Smooth muscle cell (in vitro differentiated cells): ENCODE measurements around the gene ZNF407. TPM values are rescaled to one million over a fixed set of nuclear protein-coding genes. Genes with fewer than 3 reads are reported as not detected.

Experiments
- DNase-seq: peaks from one replicate; lab custom pipeline; 2025; ENCODE audit not compliant: unreplicated experiment; lab: John Stamatoyannopoulos, UW
- H2AFZ ChIP-seq: fragments of 200-600 bp; sonication (generic); 2 replicates; pipeline ENCODE4 v1.6.0; 2016; ENCODE audit warnings: antibody characterized with exemption, low read depth, mild to moderate bottlenecking
- H3F3A ChIP-seq: fragments of 200-600 bp; sonication (generic); 2 replicates; pipeline ENCODE4 v1.6.0; 2017; ENCODE audit warnings: antibody characterized with exemption, low read depth
- H3K27ac ChIP-seq: fragments of 200-600 bp; sonication (generic); 2 replicates; pipeline ENCODE4 v1.5.1; 2016; ENCODE audit warnings: low read depth, mild to moderate bottlenecking
- H3K27me3 ChIP-seq: fragments of 200-600 bp; sonication (generic); 2 replicates; pipeline ENCODE4 v1.6.1; 2016; ENCODE audit warnings: low read depth, mild to moderate bottlenecking
- H3K36me3 ChIP-seq: fragments of 200-600 bp; sonication (generic); 2 replicates; pipeline ENCODE4 v1.5.1; 2016; ENCODE audit warnings: low read depth
- H3K4me1 ChIP-seq: fragments of 200-600 bp; sonication (generic); 2 replicates; pipeline ENCODE4 v1.5.1; 2016; ENCODE audit warnings: low read depth
- H3K4me2 ChIP-seq: fragments of 200-600 bp; sonication (generic); 2 replicates; pipeline ENCODE4 v1.6.0; 2016; ENCODE audit warnings: mild to moderate bottlenecking
- H3K4me3 ChIP-seq: fragments of 200-600 bp; sonication (generic); 2 replicates; pipeline ENCODE4 v1.5.1; 2016; ENCODE audit warnings: mild to moderate bottlenecking
- H3K79me2 ChIP-seq: fragments of 200-600 bp; sonication (generic); 2 replicates; pipeline ENCODE4 v1.6.0; 2016; ENCODE audit warnings: low read depth, mild to moderate bottlenecking
- H3K9ac ChIP-seq: fragments of 200-600 bp; sonication (generic); 2 replicates; pipeline ENCODE4 v1.6.0; 2016; ENCODE audit warnings: low read depth
- H3K9me3 ChIP-seq: fragments of 200-600 bp; sonication (generic); replicated peaks from 2 replicates; pipeline ENCODE4 v1.5.1; 2016; ENCODE audit warnings: low read depth
- H4K20me1 ChIP-seq: fragments of 200-600 bp; sonication (generic); 2 replicates; pipeline ENCODE4 v1.6.0; 2016; ENCODE audit warnings: low read depth
- WGBS: methylation state at CpG from one replicate; pipeline ENCODE4 v1.1.7; 2016; ENCODE audit warnings: low lambda C conversion rate; 5-methylcytosine and 5-hydroxymethylcytosine counted together
- polyA plus RNA-seq: library from polyadenylated mRNA; unstranded; fragments of >200 nt; fragmentation: Nextera tagmentation; extraction: Ambion mirVana; gene quantifications from 2 replicates; pipeline ENCODE4 v1.2.1, GENCODE V29; 2016
- total RNA-seq: library from RNA; depleted of rRNA; stranded (reverse); fragments of >200 nt; gene quantifications from 2 replicates; pipeline ENCODE4 v1.2.3, GENCODE V29; 2014
- TF ChIP-seq, protein P1 (sequence below): fragments of 200-600 bp; sonication (generic); IDR thresholded peaks from 2 replicates; pipeline ENCODE4 v1.5.1; 2017; ENCODE audit warnings: borderline replicate concordance, mild to moderate bottlenecking, antibody characterized with exemption; ENCODE audit not compliant: insufficient read depth, poor library complexity, severe bottlenecking

The ZNF407 gene
- total and polyA plus RNA-seq, 2 experiments from 2014 or later: 4.5 to 11.5 TPM

DNA sequence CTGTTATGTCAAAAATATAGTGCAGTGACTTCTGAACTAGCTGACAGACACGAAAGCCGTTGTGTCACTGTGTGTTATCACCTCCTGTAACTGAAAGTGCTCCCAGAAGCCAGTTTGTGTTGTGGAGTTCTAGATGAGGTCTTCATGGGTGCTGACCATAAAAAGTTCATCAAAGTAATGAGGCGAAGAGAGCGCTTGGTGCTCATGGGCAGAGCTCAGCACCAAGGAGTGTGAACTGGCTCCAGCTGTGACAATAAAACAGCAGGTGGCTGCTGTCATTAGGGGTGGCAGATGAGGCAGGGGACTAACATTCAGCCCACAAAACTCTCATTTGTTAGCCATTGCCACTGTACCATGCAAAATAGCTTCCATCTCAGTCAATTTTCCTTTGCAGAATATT lies 151.1 kb downstream of the ZNF407 start:
- H3K79me2 ChIP-seq: no peaks in the 10 kb centered on the region
- H3K36me3 ChIP-seq: no peaks in the 10 kb centered on the region
- H3K27ac ChIP-seq: no peak overlapping the region
- no peaks in the 10 kb centered on the region for H3K9me3 ChIP-seq
- no peak overlapping the region for H3K4me3 ChIP-seq
- TF ChIP-seq, protein P1, sequence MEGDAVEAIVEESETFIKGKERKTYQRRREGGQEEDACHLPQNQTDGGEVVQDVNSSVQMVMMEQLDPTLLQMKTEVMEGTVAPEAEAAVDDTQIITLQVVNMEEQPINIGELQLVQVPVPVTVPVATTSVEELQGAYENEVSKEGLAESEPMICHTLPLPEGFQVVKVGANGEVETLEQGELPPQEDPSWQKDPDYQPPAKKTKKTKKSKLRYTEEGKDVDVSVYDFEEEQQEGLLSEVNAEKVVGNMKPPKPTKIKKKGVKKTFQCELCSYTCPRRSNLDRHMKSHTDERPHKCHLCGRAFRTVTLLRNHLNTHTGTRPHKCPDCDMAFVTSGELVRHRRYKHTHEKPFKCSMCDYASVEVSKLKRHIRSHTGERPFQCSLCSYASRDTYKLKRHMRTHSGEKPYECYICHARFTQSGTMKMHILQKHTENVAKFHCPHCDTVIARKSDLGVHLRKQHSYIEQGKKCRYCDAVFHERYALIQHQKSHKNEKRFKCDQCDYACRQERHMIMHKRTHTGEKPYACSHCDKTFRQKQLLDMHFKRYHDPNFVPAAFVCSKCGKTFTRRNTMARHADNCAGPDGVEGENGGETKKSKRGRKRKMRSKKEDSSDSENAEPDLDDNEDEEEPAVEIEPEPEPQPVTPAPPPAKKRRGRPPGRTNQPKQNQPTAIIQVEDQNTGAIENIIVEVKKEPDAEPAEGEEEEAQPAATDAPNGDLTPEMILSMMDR: no peak
- DNase-seq: no peak
- no peaks in the 10 kb centered on the region for H4K20me1 ChIP-seq
- H2AFZ ChIP-seq: no peak overlapping the region
- WGBS: 93% methylated on average over 4 of the region's 4 CpGs
- H3K9ac ChIP-seq: no peak overlapping the region
- H3K27me3 ChIP-seq: no peaks in the 10 kb centered on the region
- no peaks in the 10 kb centered on the region for H3K4me1 ChIP-seq
- peaks cover 8% of the 10 kb centered on the region for H3F3A ChIP-seq
- no peak overlapping the region for H3K4me2 ChIP-seq

DNA sequence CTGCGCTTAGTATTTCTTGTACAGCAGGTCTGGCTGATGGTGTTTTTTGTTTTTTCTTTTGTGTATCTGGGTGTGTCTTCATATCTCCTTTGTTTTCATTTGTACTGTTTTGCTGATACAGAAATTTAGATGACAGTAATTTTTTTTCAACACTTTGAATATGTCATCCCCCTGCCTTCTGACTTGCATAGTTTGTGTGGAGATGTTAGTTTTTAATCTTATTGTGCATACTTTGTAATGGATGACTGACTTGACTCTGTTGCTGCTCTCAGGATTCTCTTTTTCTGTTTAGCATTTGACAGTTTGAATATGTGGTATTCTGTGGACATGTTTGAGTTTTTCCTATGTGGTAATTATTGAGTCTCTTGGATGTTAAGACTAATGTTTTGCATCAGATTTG lies 161.3 kb downstream of the ZNF407 start:
- H3K4me3 ChIP-seq: no peak overlapping the region
- 97% methylated on average over 1 of the region's 1 CpG for WGBS
- no peaks in the 10 kb centered on the region for H3K79me2 ChIP-seq
- no peak for DNase-seq
- H3K4me2 ChIP-seq: no peak overlapping the region
- no peaks in the 10 kb centered on the region for H3K36me3 ChIP-seq
- TF ChIP-seq, protein P1: no peak
- no peaks in the 10 kb centered on the region for H3K27me3 ChIP-seq
- H3K9ac ChIP-seq: no peak overlapping the region
- no peaks in the 10 kb centered on the region for H3K9me3 ChIP-seq
- H3K4me1 ChIP-seq: no peaks in the 10 kb centered on the region
- H2AFZ ChIP-seq: no peak overlapping the region
- no peaks in the 10 kb centered on the region for H4K20me1 ChIP-seq
- H3F3A ChIP-seq: no peaks in the 10 kb centered on the region
- no peak overlapping the region for H3K27ac ChIP-seq

DNA sequence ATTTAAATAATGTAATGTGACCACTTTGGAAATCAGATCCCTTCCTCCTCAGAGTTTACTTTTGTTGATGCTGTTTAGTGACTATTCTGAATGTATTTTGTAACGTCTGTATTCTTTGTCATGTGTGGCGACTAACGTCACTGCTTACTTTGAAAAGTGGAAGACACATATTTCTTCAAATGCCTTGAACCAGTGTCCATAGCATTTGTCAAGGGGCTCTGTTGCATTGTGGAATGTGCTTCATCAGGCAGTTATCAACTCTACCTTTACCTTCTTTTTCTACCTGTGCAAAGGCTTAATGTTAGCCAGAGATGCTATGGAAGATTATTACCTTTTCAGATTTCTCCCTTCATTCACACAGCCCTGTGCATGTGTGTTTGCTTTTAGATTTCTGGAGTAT lies 162.4 kb downstream of the ZNF407 start:
- no peaks in the 10 kb centered on the region for H4K20me1 ChIP-seq
- no peaks in the 10 kb centered on the region for H3F3A ChIP-seq
- no peak overlapping the region for H3K4me2 ChIP-seq
- H3K27me3 ChIP-seq: no peaks in the 10 kb centered on the region
- no peaks in the 10 kb centered on the region for H3K9me3 ChIP-seq
- no peaks in the 10 kb centered on the region for H3K79me2 ChIP-seq
- no peak overlapping the region for H2AFZ ChIP-seq
- no peak overlapping the region for H3K9ac ChIP-seq
- no peaks in the 10 kb centered on the region for H3K4me1 ChIP-seq
- H3K27ac ChIP-seq: peak overlapping the region; percentile 40
- no peak overlapping the region for H3K4me3 ChIP-seq
- no peak for DNase-seq
- TF ChIP-seq, protein P1: no peak
- 88% methylated on average over 3 of the region's 3 CpGs for WGBS
- H3K36me3 ChIP-seq: no peaks in the 10 kb centered on the region

DNA sequence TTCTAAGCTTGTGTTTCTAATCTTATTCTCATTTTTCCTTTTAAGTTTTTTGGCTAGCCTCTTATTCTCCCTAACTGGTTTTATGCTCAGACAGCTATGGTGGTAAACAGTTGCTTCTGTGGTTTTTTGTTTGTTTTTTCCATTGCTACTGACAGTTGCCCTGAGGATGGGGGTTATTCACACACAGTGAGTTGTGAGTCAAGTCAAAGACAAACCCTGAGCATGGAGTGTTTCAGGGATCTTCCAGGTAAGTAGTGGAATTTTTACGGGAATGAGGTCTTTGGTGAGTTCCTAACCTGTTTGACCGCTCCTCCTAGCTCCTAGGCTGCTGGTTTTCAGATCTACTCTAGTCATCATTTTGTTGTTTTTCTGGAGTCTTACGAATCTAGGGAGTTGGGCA lies 162.8 kb downstream of the ZNF407 start:
- H3F3A ChIP-seq: no peaks in the 10 kb centered on the region
- H3K27ac ChIP-seq: peak overlapping the region; percentile 40
- WGBS: 82% methylated on average over 3 of the region's 3 CpGs
- no peak overlapping the region for H3K4me3 ChIP-seq
- H3K4me1 ChIP-seq: no peaks in the 10 kb centered on the region
- H3K4me2 ChIP-seq: no peak overlapping the region
- TF ChIP-seq, protein P1: no peak
- no peak overlapping the region for H3K9ac ChIP-seq
- H2AFZ ChIP-seq: no peak overlapping the region
- H4K20me1 ChIP-seq: no peaks in the 10 kb centered on the region
- no peaks in the 10 kb centered on the region for H3K9me3 ChIP-seq
- no peaks in the 10 kb centered on the region for H3K79me2 ChIP-seq
- no peaks in the 10 kb centered on the region for H3K27me3 ChIP-seq
- no peaks in the 10 kb centered on the region for H3K36me3 ChIP-seq
- no peak for DNase-seq
